ENCODE results near the gene TOR1A.
"Not testable (repeated sequence)": the region's sequence is repeated elsewhere in the genome, so short reads cannot be mapped to it uniquely, and the experiment has no call there.

TOR1A gene

GRCh38 chr9:129816501-129817435 lies 7.2 kb downstream of the TOR1A start:
- DNase-seq = no peak

DNA sequence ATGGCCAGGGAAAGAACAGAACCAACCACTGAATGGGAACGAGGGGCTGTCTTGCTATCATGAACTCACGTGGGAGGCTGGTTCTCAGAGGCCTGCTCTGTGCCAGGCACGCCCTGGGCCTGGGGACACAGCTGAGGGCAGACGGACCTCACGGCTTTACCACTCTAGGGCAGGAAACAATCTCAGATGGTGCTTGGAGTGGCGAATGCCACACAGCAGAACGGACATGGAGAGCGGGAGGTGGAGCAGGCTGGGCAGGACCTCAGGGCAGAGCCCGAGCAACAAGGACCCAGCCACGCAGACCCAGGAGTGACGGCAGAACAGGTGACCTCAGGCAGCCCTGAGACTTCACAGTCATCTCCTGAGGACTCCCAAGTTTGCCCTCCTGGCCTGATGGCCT lies 8.7 kb downstream of the TOR1A start:
- no peak for DNase-seq

DNA sequence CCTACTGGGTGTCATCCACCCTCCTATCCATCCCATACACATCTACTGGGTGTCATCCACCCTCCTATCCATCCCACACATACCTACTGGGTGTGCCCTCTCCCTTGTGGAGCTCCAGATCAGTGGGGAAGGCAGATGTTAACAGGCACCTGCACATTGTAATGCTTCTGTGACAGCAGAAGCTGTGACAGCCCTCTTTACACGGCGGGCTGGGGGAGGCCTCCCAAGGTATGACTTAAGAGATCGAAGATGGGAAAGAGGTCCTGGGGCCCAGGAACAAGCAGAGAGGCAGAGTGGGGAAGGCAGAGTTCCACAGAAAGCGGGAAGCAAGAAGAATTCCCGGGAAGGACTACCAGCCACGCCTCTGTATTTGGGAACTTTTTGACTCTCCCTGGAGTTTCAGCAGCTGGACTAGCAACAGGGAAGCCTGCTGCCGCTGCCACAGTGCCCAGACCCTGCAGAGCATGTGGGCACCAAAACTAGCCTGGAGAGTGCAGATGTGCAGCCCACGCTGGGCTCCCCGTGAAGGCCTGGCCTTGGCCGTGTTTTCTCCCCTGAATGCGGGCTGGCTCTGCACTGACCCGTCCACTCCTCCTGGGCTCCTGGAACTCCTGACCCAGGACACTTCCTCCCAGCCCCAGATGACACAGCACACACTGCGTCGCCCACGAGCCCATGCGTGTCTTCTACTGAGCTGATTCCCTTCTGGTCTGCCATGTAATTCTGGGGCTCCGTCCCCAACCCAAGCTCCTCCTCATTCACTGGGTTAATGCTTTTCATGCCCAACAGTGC lies 9.3 kb downstream of the TOR1A start:
- DNase-seq = no peak

DNA sequence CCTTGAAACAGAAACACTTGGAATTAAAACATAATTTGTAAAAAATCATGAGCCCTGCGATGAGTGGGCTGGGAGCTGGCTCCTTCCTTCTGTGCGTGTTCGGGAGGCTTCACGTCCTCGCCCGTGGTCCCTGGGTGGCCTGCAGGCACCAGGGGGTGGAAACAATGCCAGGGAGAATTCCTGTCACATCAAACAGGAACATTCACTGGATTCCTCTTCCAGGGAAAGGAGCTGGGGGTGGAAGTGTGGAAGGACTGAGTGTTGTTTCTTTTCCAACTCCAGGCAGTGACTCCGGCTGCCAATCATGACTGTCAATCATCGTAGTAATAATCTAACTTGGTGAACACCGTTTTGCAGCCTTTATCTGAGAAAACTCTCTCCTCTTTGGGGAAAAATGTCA lies 10.3 kb downstream of the TOR1A start:
- no peak for DNase-seq

- DNase-seq = no peak
Measured at GRCh38 chr9:129812385-129812784, 11.6 kb downstream of the TOR1A start.

GRCh38 chr9:129811967-129812363 lies 12.0 kb downstream of the TOR1A start:
- no peak for DNase-seq

DNA sequence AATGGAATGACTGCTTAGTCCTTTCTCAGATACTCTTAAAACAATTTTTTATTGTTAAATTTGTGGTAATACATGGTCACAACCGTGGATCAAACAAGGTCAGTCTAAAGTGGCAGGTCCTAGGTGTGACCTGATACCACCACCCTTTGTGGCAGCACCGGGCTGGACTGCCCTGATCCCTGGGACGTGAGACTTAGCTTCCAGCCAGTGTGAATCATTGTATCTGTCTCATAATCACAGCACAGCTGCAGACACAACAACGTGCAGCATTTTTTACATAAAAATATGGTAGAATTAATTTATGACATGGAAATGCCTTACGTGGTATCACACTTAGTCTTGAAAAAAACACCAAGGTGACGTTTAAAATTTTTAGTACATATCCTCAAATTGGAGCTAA lies 13.1 kb downstream of the TOR1A start:
- DNase-seq = no peak

GRCh38 chr9:129810116-129810515 lies 13.8 kb downstream of the TOR1A start:
- no peak for DNase-seq

DNA sequence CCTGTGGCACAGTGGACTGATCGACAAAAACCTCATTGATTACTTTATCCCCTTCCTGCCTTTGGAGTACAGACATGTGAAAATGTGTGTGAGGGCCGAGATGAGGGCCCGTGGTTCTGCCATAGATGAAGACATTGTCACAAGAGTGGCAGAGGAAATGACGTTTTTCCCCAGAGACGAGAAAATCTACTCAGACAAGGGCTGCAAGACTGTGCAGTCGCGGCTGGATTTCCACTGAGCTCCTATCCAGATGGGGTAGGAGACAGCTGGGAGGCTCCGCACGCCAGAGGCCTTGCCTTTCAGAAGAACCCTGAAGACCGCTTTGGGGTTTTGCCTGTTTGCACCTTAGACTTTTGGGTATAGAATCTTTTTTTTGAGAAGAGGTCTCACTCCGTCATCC lies 14.6 kb downstream of the TOR1A start:
- no peak for DNase-seq

DNA sequence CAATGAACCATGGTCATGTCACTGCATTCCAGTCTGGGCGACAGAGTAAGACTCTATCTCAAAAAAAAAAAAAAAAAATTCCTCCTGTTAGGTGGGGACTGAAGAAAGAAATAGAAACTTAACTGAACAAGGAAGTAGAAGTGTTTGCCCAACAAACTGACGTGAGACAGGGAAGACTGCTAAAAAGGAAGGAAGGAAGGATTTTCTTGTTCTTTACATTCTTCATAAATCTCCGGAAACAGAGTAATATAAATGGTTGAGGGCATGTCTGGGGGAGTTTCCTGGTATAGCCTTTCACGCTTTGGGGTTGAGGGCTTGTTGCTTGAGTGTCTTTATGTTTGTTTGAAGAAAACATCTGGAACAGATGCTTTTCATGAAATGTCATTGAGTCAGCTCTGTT lies 17.9 kb downstream of the TOR1A start:
- no peak for DNase-seq

DNA sequence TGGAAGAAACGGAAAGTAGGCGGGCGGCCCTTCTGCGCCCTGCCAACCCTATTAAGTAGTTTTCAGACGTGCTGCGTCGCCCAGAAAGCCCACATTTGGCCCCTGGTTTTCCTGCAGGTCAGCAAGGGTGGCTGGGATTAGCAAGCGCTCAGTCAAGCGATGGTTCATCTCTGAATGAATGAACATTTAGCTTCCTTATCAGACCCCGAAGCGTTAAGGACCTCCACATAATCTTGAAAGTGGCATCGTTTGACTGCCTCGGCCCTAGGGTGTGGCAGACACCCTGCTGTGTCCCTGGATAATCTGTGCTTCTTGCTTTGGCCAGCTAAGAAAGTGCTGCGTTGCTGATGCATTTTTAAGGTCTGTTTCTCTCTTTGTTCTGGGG lies 20.3 kb downstream of the TOR1A start:
- no peak for DNase-seq

DNA sequence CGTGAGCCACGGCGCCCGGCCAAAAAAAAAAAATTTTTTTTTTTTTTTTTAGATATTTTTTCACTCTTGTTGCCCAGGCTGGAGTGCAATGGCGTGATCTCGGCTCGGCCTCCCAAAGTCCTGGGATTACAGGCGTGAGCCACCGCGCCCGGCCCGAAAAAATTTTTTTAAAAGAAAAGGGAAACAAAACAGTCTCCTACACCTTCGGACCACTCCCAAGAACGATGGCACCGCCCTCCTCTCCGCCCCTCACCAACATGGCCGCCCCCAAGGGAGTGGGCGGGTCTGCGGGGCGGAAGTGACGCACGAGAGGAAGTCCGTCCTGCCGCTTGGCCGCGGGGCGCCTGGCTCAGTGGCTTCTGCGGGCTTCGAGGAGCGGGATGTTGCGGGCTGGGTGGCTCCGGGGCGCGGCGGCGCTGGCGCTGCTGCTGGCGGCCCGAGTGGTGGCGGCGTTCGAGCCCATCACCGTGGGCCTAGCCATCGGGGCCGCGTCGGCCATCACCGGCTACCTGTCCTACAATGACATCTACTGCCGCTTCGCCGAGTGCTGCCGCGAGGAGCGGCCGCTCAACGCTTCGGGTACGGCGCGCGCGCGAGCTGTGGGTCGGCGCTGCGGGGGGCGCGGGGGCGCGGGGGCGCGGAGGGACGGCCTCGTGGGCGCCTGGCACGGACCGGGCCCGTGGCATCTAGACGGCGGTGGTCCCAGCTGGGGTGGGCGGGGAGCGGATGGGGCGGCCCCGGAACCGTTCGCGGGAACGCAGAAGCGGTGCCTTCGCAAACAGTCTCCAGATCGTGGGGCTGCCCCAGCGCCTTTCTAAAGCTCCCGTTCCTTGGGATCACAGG lies 20.9 kb downstream of the TOR1A start, which contains the start of gene TOR1B:
Gene TOR1B (plus strand): TSS at position 352 of the 843 bp plus-strand sequence. CDS start 29 bp downstream, at position 381.
- DNase-seq = peak; percentile 96

GRCh38 chr9:129801504-129801903 lies 22.4 kb downstream of the TOR1A start:
- no peak for DNase-seq

GRCh38 chr9:129798973-129799372 lies 25.0 kb downstream of the TOR1A start:
- no peak for DNase-seq

DNA sequence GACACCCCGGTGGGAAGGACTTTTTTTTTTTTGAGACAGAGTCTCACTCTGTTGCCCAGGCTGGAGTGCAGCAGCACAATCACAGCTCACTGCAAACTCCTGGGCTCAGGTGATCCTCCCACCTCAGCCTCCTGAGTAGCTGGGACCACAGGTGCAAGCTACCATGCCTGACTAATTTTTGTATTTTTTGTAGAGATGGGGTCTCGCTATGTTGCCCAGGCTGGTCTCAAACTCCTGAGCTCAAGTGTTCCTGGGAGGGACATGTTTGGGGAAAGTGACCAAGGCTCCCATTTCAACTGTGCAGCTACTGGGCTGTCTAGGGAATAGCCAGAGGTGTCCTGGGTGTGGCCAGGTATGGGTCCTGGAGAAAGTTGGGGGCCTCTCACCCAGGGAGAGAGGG lies 27.9 kb downstream of the TOR1A start:
- not testable (repeated sequence) for DNase-seq

- no peak for DNase-seq
Measured at GRCh38 chr9:129794549-129794948, 29.4 kb downstream of the TOR1A start.

GRCh38 chr9:129786481-129786880 lies 37.5 kb downstream of the TOR1A start:
- no peak for DNase-seq

DNA sequence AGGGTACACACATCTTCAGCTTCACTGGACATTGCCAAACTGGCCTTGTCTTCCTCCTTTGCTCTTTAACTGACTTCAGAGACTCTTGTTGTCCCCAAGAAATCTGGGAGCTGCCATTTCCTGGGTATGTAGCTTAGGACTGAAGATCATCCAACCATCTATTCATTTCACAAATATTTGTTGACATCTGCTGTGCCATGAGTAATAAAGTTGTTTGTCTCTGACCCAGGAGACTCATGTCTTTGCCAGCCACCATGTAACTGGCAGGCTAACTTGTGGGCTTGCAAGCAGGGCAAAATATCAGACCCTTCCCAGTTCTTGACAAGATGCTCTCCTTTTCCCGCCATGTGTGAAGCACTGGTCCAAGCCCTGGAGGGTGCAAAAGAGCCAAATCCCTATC lies 38.1 kb downstream of the TOR1A start:
- no peak for DNase-seq

- DNase-seq = not testable (repeated sequence)
Measured at GRCh38 chr9:129784970-129785369, 39.0 kb downstream of the TOR1A start.

GRCh38 chr9:129783516-129784361 lies 40.2 kb downstream of the TOR1A start:
- peak; percentile 75 for DNase-seq

GRCh38 chr9:129781981-129782380 lies 42.0 kb downstream of the TOR1A start:
- DNase-seq = no peak

- DNase-seq = no peak
Measured at GRCh38 chr9:129781131-129781530, 42.8 kb downstream of the TOR1A start.

All from CD4-positive, alpha-beta T cell treated with Interleukin-6 for 4 hours (primary cell).